Measurements from ENCODE around the gene FTO.

DNA sequence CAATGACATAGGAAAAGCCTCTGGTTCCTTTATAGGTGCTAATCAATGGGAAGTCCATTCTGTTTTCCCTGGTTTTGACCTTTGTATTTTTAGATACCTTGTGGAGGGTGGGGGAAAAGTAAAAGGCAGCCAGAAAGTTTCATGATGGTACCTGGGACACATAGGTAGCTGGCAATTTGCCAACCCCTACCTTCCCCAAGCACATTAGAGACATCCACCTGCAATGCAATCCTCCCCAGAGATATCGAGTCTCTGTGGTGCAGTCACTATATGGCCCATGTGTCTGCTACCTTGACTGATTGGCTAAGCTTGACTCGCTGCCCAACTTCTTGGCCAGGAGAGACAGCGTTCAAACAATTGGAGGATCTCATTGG is 496.2 kb downstream of the FTO start:
- TF ChIP-seq EZH2 (IDR thresholded peaks at IDR 0.05; ENCODE audit: borderline replicate concordance) = no peak
- TF ChIP-seq, protein P1, sequence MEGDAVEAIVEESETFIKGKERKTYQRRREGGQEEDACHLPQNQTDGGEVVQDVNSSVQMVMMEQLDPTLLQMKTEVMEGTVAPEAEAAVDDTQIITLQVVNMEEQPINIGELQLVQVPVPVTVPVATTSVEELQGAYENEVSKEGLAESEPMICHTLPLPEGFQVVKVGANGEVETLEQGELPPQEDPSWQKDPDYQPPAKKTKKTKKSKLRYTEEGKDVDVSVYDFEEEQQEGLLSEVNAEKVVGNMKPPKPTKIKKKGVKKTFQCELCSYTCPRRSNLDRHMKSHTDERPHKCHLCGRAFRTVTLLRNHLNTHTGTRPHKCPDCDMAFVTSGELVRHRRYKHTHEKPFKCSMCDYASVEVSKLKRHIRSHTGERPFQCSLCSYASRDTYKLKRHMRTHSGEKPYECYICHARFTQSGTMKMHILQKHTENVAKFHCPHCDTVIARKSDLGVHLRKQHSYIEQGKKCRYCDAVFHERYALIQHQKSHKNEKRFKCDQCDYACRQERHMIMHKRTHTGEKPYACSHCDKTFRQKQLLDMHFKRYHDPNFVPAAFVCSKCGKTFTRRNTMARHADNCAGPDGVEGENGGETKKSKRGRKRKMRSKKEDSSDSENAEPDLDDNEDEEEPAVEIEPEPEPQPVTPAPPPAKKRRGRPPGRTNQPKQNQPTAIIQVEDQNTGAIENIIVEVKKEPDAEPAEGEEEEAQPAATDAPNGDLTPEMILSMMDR (IDR thresholded peaks at IDR 0.05; ENCODE audit: poor library complexity) = no peak

Measured in hepatocyte (in vitro differentiated cells).